Measurements from ENCODE around the gene GALNT3. TPM values are rescaled to one million over a fixed set of nuclear protein-coding genes. Genes with fewer than 3 reads are reported as not detected.

GALNT3 gene
- total RNA-seq, 1 experiment from 2014 or later = 18.5 TPM

- Histone ChIP-seq H3K27me3 (ENCODE audit: insufficient read depth, low read length) (no peaks in the 10 kb centered on the region), H4K8ac (replicated peaks; ENCODE audit: insufficient read length, low read depth, low read length) (no peak overlapping the region), H2BK5ac (ENCODE audit: insufficient read length, low read length) (no peak overlapping the region), H3K14ac (ENCODE audit: insufficient read depth, low read length) (no peak overlapping the region), H3K4me2 (ENCODE audit: insufficient read depth, insufficient read length, low read length) (no peak overlapping the region), H2AK5ac (ENCODE audit: insufficient read length, low read length) (no peak overlapping the region), H3K56ac (ENCODE audit: insufficient read length, low read depth, low read length) (no peak overlapping the region), H3K4ac (ENCODE audit: low read depth, low read length) (no peak overlapping the region), H3K4me1 (ENCODE audit: insufficient read depth, low read length) (no peaks in the 10 kb centered on the region; the same call in 1 of the 2 replicates), H2AFZ (ENCODE audit: low read length) (no peak overlapping the region), H2BK20ac (ENCODE audit: low read depth, low read length, poor library complexity, severe bottlenecking) (no peak overlapping the region), H3K23me2 (ENCODE audit: insufficient read length, low read depth, low read length, poor library complexity, severe bottlenecking) (no peaks in the 10 kb centered on the region), H3K23ac (ENCODE audit: insufficient read length, low read depth, low read length) (no peak overlapping the region), H3K27ac (ENCODE audit: insufficient read length, low read depth, low read length) (no peak overlapping the region), H3K79me2 (ENCODE audit: insufficient read depth, low read length) (no peaks in the 10 kb centered on the region), H3K18ac (ENCODE audit: insufficient read length, low read depth, low read length) (no peak overlapping the region), H3K9ac (ENCODE audit: extremely low read depth, insufficient read length, low read length) (no peak overlapping the region), H4K5ac (ENCODE audit: insufficient read length, low read depth, low read length) (no peak overlapping the region), H4K91ac (ENCODE audit: insufficient read length, low read depth, low read length) (no peak overlapping the region), H3K9me3 (ENCODE audit: control insufficient read depth, low read depth, low read length) (no peaks in the 10 kb centered on the region), H4K20me1 (ENCODE audit: control insufficient read depth, insufficient read depth, insufficient read length) (no peaks in the 10 kb centered on the region), H3T11ph (ENCODE audit: low read length) (no peak overlapping the region), H2BK12ac (ENCODE audit: insufficient read length, low read depth, low read length) (no peak overlapping the region), H2BK15ac (ENCODE audit: low read depth, low read length) (no peak overlapping the region), H3K79me1 (ENCODE audit: insufficient read depth, low read depth, low read length, poor library complexity, severe bottlenecking) (no peaks in the 10 kb centered on the region), H2BK120ac (ENCODE audit: low read depth, low read length, poor library complexity, severe bottlenecking) (no peak overlapping the region)
- WGBS (ENCODE audit: extremely low coverage, insufficient read length, low lambda C conversion rate) = no CpG with 5 or more reads among the region's 1 CpG
- no peak for DNase-seq
- Mint-ChIP-seq H3K36me3 (ENCODE audit: insufficient read depth in 1 of 3, low read depth in 3 of 3) (no peaks in the 10 kb centered on the region), H3K27ac (no peak overlapping the region), H3K4me1 (peaks cover 7 to 9% of the 10 kb centered on the region in 2 experiments), H3K4me3 (no peak overlapping the region), H3K27me3 (ENCODE audit: low read depth) (no peaks in the 10 kb centered on the region), H3K9me3 (no peaks in the 10 kb centered on the region)
- no peak for TF ChIP-seq CTCF (conservative IDR thresholded peaks at IDR 0.05)
These were observed 17.7 kb upstream of the GALNT3 start for GRCh38 chr2:165811592-165812370.

All from H9 (cell line).